Keratinocyte (primary cell): ENCODE data around the gene CAPN5.

Source experiments
- EZH2 ChIP-seq: IDR thresholded peaks from one replicate; pipeline ENCODE4 v1.6.1; 2012; ENCODE audit warnings: inconsistent platforms, mild to moderate bottlenecking, low read length, moderate library complexity
- TF ChIP-seq, protein P1 (sequence below), 3 experiments: IDR thresholded peaks in 1 of 3; conservative IDR thresholded peaks in 1 of 3; optimal IDR thresholded peaks in 1 of 3; 2 replicates in 2 of 3; 3 replicates in 1 of 3; pipeline versions ENCODE3 to v1.5.1; 2011; ENCODE audit warnings: low read length in 3 of 3, mild to moderate bottlenecking in 3 of 3, moderate library complexity in 2 of 3, control low read depth in 1 of 3, inconsistent platforms in 1 of 3; ENCODE audit not compliant: insufficient read depth in 2 of 3; ENCODE audit errors: extremely low read depth in 1 of 3

DNA sequence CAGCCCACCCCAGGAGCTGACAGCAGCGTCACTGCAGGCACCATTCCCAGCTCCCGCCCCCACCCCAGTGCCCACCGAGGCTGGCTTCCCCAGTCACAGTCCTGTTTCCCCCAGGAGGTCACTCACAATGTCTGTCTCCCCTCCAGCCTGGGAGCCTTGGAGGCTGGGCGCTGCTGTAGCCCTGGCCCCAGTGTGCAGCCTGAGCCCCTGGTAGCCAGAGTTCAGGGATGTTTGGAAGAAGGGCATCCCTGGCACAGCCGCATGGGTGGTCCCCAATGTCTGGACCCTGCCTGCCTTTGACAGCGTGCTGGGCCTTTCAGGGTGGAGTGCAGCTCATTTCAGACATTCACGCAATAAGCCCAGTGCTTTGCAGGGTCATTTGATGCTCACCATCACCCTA, 4.3 kb downstream of the CAPN5 start:
- TF ChIP-seq, protein P1, sequence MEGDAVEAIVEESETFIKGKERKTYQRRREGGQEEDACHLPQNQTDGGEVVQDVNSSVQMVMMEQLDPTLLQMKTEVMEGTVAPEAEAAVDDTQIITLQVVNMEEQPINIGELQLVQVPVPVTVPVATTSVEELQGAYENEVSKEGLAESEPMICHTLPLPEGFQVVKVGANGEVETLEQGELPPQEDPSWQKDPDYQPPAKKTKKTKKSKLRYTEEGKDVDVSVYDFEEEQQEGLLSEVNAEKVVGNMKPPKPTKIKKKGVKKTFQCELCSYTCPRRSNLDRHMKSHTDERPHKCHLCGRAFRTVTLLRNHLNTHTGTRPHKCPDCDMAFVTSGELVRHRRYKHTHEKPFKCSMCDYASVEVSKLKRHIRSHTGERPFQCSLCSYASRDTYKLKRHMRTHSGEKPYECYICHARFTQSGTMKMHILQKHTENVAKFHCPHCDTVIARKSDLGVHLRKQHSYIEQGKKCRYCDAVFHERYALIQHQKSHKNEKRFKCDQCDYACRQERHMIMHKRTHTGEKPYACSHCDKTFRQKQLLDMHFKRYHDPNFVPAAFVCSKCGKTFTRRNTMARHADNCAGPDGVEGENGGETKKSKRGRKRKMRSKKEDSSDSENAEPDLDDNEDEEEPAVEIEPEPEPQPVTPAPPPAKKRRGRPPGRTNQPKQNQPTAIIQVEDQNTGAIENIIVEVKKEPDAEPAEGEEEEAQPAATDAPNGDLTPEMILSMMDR (optimal IDR thresholded peaks at IDR 0.05 in 1 of 3, IDR thresholded peaks at IDR 0.05 in 1 of 3, conservative IDR thresholded peaks at IDR 0.05 in 1 of 3; ENCODE audit: extremely low read depth in 1 of 3, insufficient read depth in 2 of 3, low read length in 3 of 3), result no peak
- no peak for TF ChIP-seq EZH2
